ENCODE results near the gene NAGLU.

Gene NAGLU
- total RNA-seq: 7.0 to 14.5 (median 10.2) reads per million in 4 donors

DNA sequence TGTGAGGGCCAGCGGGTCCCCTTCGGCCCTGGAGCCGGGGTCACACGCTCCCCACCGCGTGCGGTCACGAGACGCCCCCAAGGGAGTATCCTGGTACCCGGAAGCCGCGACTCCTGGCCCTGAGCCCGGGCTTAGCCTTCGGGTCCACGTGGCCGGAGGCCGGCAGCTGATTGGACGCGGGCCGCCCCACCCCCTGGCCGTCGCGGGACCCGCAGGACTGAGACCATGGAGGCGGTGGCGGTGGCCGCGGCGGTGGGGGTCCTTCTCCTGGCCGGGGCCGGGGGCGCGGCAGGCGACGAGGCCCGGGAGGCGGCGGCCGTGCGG, at the start of gene NAGLU:
Gene NAGLU, plus strand, starts transcription at position 194 of the 324 bp plus-strand sequence. Its CDS starts 32 bp downstream, at position 226.
- peak; percentile 65 to 84 (median 71) for DNase-seq

GRCh38 chr17:42488032-42488431, 48.0 kb upstream of the NAGLU start:
- DNase-seq: no peak

- no peak for DNase-seq
Observed at GRCh38 chr17:42493319-42493718, 42.7 kb upstream of the NAGLU start.

DNA sequence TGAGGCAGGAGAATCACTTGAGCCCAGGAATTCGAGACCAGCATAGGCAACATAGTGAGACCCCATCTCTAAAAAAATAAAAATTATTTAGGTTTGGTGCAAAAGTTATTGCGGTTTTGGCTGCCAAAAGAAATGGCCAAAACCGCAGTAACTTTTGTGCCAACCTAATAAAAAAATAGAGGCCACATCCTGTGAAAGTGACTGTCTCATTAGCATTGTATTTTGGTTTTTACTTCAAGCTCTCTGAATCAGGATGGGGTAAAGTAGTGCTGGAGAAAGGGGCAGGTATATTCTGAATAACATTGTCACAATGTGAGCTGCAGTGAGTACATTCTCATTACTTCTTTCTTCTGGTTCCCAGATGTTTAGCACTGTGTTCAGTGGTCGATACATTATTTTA, 41.4 kb upstream of the NAGLU start:
- DNase-seq: no peak

- no peak for DNase-seq
Observed at GRCh38 chr17:42498828-42499227, 37.2 kb upstream of the NAGLU start.

DNA sequence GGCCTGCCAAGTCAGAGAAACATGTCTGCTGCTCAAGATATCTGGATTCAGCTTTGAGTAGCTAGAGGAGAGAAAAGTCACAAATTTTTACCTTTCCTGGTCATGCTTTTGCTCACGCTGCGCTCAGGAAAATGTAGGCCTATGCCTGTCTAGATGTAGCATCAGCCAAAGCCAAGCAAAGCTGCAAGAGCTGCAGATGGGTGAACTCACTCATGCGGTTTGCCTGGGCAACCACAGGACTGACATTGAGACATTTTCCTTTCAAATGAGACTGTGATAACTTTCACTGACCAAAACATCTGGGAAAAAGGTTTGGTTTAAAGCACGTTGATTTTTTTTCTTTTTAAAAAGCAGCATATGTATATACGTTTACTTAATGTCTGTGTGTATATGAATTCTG, 34.0 kb upstream of the NAGLU start:
- DNase-seq: no peak

GRCh38 chr17:42502926-42503325, 33.1 kb upstream of the NAGLU start:
- no peak for DNase-seq

DNA sequence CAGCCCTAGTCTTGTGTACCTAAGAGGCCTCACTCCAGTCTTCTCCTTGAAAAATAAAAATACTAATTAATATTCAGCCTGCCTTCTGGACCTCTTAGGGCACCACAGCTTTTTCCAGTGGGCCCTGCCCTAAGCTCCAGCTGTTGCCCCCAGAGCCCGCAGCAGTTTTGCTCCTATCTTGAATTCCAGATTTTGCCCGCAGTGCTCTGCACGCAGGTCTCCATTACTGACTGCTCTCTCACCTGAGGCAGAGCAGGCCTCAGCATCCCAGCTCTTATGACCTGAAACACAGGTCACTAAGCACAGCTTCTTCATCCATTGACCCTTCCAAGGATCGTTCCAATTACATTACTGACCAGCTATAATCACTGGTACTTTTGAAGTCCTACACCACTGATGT, 28.4 kb upstream of the NAGLU start:
- no peak for DNase-seq

GRCh38 chr17:42508426-42509165, 27.4 kb upstream of the NAGLU start:
- no peak for DNase-seq

- DNase-seq: no peak
Observed at GRCh38 chr17:42509409-42509808, 26.6 kb upstream of the NAGLU start.

- no peak for DNase-seq
Observed at GRCh38 chr17:42509841-42510240, 26.2 kb upstream of the NAGLU start.

DNA sequence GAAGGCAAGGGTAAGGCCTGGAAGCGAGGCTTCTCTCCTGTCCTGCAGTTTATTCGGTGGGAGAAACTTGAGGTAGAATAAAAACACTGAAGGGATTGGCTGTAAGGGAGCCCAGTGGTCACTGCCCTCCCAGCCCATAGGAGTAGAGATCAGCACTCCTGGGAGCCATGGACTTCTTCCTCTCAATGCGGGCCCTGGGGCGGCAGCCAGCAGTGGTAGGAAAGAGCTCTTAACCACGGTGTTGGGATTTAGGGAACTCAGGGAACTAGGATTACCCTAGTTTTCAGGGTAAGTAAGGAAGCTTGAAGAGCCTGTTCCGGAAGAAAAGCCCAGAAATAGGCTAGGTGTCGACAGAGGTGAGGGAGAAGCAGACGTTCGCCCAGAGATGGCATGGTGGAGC, 23.8 kb upstream of the NAGLU start:
- DNase-seq: no peak

DNA sequence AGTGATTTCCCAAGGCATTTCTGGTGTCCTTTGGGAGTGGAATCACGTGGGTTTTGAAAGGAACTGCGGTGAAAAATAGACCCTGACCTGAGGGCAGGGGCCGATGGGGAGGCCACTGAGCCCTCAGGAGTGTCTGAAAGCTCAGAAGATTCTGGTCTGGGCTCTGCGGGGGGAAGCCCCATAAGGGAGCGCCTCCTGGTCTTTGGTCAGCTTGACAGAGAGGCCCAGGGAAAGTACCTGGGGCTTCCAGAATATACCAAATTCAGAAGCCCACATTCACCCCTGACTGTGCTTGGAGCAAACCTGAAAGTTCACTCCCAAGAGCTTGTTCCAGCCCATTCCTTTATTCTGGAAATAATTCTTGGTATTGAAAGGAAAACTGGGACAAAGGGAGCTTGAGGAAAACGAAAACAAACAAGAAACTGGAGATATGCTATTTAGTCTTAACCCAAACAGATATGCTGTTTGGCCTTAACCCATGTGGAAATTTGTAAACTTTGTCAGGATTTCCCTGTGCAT, 23.2 kb upstream of the NAGLU start:
- no peak for DNase-seq

GRCh38 chr17:42513686-42514085, 22.4 kb upstream of the NAGLU start:
- no peak for DNase-seq

DNA sequence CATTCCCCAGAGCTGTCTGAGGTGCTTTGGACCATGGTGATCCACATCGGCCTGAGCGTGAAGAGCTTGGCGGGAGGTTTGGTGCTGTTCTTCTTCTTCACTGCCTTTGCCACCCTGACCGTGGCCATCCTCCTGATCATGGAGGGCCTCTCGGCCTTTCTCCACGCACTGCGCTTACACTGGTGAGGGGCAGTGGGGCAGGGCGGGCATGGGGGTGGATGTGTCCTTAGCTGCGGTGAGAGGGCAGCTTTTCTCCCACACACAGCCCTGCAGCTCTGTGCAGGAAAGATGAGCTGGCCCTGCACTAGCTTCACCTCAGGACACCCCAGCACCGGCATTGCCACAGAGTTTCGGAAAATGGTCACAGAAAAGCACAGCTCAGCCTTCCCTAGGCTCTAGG, 21.8 kb upstream of the NAGLU start:
- no peak for DNase-seq

DNA sequence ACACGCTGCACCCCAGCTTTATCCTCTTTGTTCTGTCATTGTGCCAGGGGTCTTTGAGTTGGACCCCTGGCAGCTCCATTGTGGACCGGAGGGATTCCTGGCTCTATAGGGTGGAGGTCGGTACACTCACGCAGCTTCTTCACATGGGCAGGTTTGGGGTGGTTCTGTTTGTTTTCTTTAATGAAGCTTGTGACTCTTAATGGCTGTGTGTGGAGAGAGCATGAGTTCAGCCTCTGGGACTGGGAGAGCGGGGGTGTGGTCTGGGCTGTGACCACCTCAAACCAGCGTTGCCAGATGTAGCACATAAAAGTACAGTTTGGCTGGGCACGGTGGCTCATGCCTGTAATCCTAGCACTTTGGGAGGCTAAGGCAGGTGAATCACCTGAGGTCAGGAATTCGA, 21.2 kb upstream of the NAGLU start:
- no peak for DNase-seq

DNA sequence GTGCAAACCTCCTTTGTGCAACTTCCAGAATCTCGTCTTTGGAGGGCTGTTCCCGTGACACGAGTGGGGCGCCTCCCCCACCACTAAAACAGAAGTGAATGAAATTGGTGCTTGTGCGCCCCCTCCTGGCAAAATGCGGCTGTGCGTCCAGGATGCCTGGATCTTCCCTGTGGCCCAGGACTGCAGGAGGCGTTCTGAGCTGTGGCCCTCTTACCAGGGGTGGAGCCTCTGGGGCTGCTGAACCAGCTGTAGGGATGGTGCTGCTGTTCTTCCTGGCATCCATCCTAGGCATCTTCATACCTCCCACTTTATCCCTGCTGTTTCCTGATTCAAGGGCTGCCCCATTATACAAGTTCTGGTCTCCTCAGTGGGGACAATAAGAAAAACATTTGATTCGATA, 18.5 kb upstream of the NAGLU start:
- DNase-seq: peak; percentile 47 to 79 (median 61)

DNA sequence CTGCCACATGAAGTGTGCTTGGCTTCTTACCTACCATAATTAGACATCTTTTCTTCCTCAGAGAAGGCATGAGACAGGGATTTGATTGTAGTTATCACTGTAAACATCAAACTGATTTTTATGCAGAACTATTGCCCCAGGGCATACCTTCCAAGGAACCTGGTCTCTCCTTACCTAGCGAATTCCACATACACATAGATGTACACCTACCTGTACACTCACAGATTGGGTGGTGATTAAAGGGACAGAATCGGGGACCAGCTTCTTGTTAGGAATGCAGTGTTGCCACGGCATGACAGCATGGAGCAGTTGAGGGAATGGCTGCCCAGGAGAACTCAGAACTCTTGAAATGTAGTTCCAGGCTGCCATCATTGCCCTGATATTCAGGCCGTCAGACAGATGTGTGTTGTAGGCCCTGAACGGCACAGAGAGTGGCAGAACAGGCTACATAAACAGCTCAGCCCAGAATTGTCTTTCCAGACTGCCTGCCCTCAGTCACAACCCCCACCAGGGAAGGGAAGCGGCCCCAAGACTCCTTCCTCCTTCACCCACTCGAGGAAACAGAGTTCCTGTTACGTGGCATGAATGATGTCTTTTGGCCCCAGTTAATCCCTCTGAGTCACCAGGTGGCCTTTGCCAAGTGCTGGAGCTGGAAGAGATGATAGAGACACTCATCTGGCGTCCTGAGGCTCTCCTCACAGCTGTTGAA, 17.8 kb upstream of the NAGLU start:
- no peak for DNase-seq

- DNase-seq: no peak
Observed at GRCh38 chr17:42518755-42519545, 17.1 kb upstream of the NAGLU start.

- DNase-seq: no peak
Observed at GRCh38 chr17:42519546-42520491, 16.2 kb upstream of the NAGLU start.

DNA sequence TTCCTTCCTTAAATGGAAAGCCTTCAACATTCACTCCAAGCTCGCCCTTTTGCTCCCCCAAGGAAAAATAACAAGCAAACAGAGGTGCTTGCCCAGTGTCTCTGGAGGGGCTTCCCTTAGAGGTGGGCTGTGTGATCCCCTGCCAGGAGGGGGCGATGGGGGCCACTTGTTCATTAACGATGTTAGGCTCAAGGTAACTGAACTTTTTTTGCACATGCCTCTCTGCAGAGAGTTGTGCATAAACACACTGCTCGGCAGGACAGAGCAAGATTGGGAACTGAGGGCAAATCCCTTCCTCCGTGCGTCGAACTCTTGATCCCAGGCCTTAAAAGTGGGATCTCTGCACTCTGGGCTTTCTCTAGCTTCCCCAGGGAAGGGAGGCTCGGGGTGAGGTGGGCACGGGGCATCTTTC, 15.5 kb upstream of the NAGLU start:
- no peak for DNase-seq

- no peak for DNase-seq
Observed at GRCh38 chr17:42521036-42521435, 15.0 kb upstream of the NAGLU start.
